GM19238 (cell line): ENCODE measurements around the gene ENTPD1.

Experiments
- DNase-seq: peaks from one replicate; pipeline ENCODE4 v3.0.0; 2011; ENCODE audit warnings: low spot score; ENCODE audit not compliant: insufficient read length

The ENTPD1 gene

DNA sequence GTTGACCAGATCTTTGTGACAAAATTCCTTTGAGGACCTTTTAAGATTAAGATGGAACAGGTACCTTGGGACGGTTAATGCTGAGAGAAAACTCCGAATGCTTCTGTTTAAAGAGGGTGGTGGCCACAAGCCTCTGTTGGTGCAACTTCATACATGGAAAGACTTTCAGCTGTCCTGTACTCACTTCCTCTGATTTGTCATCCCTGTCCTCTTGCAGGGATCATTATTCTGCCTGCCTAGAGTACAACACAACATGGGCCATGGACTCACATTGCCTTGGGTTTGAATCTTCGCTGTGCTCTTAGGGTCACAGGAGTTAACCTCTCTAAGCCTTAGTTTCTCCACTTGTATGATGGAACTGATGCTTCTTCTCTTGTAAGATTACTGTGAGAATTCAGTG, 75.1 kb downstream of the ENTPD1 start:
- DNase-seq = no peak

GRCh38 chr10:95831515-95831914, 75.6 kb downstream of the ENTPD1 start:
- no peak for DNase-seq

DNA sequence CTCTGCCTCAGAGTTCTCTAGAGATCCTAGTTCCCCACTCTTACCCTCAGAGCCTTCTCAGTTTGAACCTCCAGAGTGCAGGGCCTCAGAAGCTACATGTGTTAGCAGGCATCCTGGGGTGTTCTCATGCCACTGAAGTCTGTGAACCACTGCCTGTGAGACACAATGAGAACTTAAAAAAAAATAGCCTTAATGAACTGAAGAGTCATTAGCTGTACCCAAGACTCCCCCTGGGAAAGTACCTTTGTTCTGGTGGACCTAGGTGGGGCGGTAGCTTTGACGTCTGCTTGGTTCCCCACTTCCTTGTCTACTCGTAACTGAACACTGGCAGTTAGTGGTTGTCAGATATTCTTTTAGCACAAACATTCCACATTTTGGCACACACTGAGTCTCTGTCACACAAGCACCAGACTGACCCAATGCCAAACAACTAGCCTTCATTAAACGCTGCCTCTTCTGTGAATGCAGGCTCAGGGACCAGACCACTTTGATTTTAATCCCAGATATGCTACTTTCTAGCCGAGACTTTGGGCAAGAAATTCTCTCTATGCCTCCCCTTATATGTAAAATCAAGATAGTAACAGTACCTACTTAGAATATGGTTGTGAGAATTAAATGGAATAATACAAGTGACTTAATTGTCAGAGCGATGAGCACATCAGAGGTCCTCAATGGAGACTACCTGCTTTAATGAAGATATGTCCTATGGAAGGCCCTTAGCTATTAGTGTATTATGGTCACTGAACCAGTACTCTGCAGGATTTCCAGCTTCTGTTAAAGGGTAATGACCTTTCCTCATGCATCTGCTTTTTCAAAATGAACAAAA, 76.5 kb downstream of the ENTPD1 start:
- DNase-seq = peak; percentile 28

- DNase-seq = no peak
Observed at GRCh38 chr10:95833042-95833610, 77.2 kb downstream of the ENTPD1 start.

GRCh38 chr10:95834406-95834805, 78.4 kb downstream of the ENTPD1 start:
- no peak for DNase-seq

DNA sequence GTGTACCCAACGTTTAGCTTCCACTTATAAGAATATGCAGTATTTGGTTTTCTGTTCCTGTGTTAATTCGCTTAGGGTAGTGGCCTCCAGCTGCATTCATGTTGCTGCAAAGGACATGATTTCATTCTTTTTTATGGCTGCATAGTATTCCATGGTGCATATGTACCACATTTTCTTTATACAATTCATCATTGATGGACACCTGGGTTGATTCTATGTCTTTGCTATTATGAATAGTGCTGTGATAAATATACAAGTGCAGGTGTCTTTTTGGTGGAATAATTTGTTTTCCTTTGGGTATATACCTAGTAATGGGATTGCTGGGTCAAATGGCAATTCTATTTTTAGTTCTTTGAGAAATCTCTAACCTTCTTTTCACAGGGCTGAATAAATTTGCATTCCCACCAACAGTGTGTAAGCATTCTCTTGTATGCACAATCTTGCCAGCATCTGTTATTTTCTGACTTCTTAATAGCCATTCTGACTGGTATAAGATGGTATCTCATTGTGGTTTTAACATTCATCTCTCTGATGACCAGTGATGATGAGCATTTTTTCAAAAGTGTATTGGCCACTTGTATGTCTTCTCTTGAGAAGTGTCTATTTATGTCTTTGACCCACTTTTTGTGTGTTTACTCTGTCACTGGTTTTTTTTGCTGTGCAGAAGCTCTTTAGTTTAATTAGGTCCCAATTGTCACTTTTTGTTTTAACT, 79.3 kb downstream of the ENTPD1 start:
- DNase-seq = no peak

DNA sequence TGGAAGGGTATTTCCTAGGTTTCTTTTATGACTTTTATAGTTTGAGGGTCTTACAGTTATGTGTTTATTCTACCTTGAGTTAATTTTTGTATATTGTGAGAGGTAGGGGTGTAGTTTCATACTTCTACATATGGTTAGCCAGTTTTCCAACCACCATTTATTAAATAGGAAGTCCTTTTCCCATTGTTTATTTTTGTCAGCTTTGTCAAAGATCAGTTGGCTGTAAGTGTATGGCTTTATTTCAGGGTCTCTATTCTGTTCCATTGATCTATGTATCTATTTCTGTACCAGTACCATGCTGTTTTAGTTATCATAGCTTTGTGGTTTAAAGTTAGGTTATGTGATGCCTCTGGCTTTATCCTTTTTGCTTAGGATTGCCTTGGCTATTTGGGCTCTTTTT, 79.9 kb downstream of the ENTPD1 start:
- DNase-seq = no peak

DNA sequence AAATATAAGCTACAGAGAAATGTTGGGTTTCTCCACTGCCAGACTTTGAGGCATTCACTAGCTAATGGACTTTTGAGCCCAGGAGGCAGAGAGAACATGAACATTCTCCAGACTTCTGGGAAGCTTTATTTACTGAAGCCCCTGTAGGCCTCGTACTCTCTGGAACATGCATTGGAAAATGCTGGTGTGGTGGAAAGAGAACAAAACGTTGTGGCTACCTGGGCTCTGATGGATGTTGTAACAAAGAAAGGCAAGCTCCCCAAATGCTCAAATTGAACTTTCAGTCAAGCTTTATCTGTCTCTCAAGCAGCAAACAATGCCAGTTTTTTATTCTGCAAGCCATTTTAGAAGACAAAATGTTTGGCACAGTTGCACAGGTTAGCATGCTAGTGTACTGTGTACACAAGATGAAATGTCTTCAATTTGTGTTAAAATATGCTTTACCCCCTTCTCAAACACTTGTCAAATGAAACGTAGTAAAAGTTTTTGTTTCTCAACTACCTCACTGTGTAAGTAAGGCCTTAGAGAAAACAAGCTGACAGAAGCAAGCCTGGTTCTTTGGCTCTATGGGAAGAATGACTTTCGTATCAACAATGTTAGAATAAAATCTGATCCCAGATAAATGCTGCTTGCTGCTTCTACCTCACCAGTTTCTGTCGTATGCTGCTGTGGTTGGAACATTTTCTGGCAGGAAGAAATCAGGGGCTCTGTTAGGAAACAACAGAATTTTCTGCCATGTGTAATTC, 80.8 kb downstream of the ENTPD1 start:
- no peak for DNase-seq

DNA sequence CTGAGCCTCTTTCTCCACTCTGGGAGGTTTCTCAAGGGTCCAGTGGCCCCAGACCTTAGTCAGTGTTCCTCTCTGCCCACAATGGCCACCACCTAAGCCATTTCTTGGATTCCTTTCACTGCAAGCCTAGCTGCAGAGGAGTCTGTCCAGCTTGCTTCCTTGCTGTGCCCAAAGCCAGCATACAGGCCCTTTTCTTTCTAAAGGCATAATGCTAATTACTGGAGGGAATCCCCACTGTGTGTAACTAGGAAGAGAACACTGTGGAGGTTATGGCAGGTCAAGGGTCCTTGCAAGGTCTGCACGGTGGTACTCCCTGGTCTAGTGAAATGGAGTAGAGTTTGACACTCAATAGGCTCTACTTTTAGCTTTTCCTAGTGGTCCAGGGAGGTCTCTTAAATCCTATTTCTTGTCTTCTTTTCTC, 81.4 kb downstream of the ENTPD1 start:
- no peak for DNase-seq

GRCh38 chr10:95837783-95838182, 81.8 kb downstream of the ENTPD1 start:
- DNase-seq = no peak

GRCh38 chr10:95840121-95840520, 84.2 kb downstream of the ENTPD1 start:
- no peak for DNase-seq

DNA sequence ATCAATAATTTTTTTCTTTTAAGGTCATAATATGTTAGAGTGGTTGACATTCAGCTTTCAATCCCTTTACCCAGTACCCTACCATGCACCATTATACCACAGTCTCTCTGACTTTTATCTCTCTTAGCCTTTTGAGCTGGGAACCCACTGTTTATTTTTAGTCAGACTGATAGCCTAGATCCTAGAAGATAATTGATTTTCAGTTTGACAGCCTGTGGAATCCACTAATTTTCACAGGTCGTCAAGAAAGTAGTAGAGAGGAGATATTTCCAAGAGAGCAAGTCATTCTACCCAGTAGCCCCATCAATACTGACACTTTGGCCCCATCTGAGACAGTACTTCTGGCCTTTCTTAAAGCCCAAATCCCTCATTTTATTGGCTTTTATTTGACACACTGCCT, 84.7 kb downstream of the ENTPD1 start:
- DNase-seq = no peak

GRCh38 chr10:95841661-95842498, 85.9 kb downstream of the ENTPD1 start:
- DNase-seq = no peak

DNA sequence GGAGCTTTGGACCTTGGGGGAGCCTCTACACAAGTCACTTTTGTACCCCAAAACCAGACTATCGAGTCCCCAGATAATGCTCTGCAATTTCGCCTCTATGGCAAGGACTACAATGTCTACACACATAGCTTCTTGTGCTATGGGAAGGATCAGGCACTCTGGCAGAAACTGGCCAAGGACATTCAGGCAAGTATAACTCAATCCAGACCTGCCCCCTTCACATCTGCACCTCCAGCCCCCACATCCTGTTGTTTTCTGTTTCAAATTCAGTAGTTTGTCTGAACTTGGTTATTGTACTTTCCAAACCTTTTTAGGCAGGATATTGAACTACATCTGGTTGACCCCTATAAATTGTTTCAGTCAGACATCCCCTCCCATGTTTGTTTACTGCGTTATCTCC, 89.4 kb downstream of the ENTPD1 start:
- DNase-seq = no peak

DNA sequence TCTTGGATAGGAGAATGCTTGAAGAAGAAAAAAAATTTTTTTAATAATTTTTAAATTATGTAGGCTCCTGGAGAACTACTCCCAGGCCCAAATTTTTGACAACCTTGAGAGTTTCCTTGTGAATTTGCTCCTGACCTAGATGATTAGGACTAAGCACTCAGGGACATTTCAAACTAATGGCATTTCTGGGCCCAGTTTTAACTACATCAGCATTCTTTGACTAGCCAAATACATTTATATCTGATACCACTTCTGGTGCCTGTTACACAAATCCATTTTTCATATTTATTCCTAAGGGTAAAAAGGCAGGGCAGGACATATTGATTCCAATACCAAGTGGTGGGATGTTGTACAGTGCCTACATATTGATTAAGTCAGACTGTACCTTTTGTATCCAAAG, 91.0 kb downstream of the ENTPD1 start:
- no peak for DNase-seq

DNA sequence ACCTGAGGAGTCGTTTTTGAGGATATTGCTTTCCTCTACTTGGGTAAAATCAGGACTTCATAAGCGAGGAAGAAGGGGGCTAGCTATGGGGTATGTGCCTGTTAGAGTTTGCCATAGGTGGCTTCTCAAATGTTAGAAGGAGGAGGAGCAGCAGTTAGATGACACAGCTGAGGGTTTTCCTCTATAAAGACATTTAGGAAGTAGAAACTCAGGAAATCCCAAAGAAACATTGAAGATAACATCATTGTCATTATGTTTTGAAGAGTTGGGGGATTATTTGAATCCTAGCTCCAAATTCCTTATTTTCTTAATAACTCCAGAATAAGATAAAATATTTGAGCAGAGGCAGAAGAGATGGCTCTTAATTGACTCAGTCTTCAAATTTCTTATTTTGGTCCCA, 92.9 kb downstream of the ENTPD1 start:
- no peak for DNase-seq

DNA sequence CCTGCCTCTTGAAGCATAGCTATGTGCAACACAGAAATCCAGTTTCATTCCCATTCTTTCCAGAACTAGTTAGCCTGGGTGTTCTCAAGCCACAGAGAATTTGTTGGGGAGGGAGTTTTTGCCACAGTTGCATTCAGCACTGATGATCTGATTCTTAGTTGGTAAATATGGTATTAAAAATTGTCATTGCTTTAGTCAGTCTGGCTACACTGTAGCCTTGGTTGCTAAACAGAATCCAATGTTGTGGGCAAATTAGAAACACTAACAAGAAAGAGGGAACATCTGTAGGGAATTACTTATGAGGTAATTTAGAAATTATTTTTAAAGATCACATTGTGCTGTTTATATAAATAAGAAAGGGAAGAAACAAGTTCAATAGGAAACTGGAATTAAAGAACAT, 94.8 kb downstream of the ENTPD1 start:
- DNase-seq = no peak

DNA sequence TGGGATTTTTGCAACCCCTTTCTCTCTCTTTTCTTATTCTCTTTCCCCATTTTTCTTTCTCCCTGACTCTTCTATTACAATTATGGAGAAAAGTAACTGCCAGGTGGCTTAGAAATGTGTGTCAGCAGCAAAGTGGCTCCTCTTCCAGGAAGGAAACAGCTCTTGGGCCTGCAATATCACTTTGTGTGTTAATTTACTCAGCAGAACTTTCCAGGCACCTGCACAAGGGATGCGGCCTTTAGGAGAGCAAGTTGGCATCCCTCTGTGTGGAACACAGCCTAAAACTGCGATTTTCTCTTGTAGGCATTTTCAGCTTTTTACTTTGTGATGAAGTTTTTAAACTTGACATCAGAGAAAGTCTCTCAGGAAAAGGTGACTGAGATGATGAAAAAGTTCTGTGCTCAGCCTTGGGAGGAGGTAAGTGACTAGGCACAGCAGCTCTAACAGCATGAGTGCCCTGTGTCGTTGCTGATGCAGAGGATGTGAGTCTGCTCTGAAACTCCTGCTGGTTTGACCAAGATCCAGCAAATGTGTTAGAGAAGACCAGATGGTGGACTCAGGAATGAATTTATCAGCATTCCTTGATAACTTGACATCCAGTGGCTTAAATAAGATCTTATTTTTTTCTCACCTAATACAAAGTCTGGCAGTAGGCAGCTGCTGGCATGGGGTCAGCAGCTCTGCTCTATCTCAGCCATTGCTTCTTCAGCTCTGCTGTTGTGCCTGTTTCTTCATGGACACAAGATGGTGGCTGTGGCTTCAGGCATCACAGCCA, 104.4 kb downstream of the ENTPD1 start:
- no peak for DNase-seq

- no peak for DNase-seq
Observed at GRCh38 chr10:95861386-95861785, 105.4 kb downstream of the ENTPD1 start.
